Effector CD8-positive, alpha-beta T cell (primary cell): ENCODE data around the gene ELP2.
"Not testable (repeated sequence)": the region's sequence is repeated elsewhere in the genome, so short reads cannot be mapped to it uniquely, and the experiment has no call there.

ENCODE experiments used
- DNase-seq: peaks from one replicate; lab custom pipeline; 2025; lab: John Stamatoyannopoulos, UW

The ELP2 gene

DNA sequence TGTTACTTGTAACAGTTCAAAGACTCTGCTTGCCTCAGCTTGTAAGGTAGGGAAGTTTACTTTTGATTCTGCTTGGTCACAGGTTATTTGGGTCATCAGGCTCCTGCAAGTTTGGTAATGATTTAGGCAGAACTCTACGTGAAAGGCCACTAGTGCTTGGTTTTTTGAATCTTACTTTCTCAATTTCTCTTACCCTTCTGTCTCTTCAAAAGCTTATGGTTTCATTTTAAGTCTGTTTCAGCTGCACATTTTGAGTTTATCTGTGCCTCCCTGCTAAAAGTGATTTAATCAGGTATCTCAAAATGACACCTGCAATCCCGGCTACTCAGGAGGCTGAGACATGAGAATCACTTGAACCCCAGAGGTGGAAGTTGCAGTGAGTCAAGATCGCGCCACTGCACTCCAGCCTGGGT, 31.3 kb downstream of the ELP2 start:
- DNase-seq: no peak

DNA sequence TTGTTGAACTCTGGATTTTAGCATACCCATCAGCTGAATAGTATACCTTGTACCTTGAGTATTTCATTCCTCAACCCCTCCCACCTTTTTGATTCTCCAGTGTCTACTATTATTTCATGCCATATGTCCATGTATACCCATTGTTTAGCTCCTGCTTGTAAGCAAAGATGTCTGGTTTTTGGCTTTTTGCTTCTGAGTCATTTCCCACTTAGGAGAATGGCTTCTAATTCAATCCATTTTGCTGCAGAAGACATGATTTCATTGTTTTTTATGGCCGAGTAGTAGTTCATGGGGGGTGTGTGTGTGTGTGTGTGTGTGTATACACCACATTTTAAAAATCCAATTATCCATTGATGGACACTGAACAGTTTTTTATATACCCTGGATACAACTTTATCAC, 33.3 kb downstream of the ELP2 start:
- DNase-seq: no peak

DNA sequence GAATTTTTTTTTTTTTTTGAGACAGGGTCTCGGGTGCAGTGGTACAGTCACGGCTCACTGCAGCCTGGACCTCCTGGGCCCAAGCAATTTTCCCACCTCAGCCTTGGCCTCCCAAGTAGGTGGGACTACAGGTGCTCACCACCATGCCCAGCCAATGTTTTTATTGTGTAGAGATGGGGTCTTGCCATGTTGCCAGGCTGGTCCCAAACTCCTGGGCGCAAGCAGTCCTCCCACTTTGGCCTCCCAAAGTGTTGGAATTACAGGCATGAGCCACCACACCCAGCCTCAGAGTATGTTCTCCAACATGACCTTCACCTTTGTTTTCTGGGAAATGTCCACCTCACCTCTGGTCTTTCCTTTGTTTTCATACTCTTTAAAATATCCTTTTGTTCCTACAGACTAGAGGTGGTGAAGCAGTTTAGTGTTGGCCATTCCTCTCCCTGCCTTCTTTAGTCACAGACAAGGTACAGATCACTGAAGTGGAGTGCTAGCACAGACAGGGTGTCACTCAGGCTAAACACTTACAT, 38.1 kb downstream of the ELP2 start:
- DNase-seq: no peak

DNA sequence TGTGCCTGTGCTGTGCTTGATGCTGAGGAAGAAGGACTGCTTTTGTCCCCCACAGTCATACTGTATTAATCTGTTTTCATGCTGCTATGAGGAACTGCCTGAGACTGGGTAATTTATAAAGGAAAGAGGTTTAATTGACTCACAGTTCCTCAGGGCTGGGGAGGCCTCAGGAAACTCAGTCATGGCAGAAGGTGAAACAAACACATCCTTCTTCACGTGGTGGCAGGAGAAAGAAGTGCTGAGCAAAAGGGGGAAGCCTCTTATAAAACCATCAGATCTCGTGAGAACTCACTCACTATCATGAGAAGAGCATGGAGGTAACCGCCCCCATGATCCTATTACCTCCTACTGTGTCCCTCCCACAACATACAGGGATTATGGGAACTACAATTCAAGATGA, 38.6 kb downstream of the ELP2 start:
- DNase-seq: not testable (repeated sequence)

DNA sequence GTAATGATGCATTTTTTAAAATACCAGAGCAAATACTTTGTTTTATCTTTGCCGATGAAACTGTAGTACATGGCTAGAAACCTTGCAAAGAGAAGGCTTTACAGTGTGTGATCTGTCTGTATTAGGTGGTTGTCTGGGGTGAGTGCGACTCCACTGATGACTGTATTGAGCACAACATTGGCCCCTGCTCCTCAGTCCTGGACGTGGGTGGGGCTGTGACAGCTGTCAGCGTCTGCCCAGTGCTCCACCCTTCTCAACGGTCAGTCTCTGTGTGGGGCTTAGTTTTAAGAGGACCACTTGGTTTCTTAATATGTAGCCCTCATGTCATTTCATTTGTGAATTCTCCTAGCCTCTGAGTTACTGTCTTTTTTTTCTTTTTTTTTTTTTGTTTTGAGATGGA, 40.2 kb downstream of the ELP2 start:
- no peak for DNase-seq

DNA sequence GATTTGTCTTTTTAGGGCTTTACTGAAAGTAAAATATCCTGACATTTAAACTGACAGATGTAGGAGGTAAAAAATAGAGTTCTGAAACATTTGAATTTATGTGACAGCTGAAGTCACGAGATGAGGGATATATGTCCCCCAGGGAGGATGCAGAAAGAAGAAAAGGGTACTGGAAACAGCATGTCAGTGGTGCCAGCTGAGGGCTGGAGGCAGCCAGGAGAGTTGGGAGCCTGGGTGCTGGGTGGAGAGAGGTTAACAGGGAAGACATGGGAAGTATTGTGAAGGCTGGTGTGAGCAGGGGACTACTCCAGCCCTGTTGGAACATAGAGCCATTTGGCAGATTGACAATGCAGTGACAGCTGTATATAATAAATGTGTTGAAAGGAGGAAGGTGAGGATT, 45.8 kb downstream of the ELP2 start:
- DNase-seq: no peak

DNA sequence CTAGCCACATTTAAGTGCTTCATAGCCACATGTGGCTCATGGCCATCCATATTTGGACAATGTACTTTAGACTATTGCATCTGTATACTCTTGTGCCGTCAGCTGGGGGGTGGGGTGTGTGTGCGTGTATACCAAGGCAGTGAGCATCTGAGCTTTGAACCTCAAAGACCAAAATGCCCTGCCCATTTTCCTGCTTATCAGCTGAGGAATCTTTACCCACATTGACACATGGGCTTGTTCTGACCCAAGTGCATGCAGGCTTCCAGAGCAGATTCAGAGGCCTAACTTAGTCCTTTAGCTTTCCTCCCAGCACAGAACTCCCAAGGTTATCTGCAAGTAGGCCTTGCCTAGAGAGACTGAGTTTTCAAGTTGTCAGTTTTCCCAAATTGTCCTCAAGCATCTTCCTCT, 46.5 kb downstream of the ELP2 start:
- DNase-seq: no peak

DNA sequence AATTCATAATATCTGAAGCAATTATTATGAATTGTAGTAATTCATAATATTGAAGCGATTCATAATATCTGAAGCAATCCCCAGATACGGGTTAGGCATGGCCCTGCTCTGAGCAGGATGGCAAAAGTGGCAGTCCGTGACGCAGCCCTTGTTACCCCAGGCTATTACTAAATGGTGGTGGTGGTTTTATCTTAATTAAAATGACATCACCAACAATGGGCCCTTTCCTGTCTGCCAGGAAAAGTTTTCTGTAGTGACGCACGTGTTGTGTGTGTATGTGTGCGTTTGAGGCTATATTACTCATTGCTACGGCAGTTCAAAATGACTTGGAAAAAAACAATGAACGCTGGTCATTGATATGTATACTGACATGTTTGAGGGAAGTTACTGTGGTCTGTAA, 47.0 kb downstream of the ELP2 start:
- no peak for DNase-seq

DNA sequence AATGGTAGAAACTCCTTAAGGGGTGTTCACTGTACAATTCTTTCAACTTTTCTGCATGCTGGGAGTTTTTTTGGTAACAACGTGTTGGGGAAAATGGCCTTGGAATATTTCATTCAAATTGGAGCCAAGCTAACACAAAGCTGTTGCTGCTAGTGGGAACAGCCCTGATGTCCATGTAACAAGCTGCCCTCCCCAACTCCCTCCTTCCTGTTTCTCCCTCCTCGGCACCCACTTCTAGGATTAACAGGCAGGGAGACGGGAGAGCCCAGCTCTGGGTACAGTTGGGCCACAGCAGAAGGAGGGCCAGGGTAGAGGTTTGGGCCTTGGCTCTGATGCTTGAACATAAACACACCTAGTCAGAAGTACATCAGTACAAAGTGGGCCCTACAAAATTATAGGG, 48.2 kb downstream of the ELP2 start:
- no peak for DNase-seq

DNA sequence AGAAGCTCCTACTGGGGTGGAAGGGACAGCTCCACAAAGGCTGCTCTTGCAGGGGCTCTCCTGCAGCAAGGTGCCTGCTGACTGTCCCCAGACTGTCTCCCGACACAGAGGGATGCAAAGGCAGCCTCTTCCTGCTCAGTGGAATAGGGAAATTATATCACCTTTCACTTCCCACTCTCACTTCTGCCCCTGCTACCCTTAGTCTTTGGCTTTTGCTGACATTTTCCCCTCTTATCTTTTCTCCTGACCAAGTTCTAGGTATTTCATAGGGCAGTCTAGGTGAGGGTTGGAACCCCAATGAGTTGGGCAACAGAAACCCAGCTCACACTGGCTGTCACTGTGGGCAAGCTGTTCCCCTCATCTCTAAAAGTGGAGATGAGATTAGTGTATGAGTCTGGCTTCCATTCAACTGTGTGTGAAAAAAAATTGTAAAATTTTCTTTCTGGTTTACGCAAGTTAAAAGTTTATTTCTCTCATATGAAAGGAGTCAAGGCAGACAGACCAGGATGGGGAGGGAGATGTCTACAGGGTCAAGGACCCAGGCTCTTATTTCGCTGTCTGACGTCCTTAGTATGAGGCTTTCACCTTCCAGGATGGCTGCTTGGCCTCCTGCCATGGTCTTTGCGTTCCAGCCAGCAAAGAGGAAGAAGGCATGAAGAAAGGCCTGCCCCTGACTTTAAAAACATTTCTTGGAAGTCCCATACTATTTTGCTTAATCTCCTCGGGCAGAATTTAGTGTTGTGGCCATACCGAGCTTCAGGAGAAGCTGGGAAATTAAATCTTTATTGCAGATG, 50.1 kb downstream of the ELP2 start:
- DNase-seq: no peak

DNA sequence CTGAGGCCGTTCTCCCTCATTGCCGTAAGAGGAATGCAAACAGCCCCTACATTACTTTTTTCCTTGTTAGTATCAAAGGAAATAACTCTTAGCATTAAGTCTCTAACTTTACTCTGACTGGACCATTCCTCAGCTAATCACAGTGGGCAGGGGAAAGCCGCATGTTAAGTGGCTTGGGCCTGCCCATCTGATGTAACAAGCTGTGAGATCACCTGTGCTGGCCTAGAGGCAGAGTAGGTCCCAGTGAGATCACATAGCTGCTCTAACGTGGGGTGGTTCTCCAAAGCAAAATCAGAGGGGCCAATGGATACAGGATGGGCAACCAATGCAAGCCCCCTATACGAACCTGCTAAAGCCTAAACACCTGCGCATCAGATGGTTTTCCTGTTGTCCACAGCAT, 51.7 kb downstream of the ELP2 start:
- DNase-seq: no peak

DNA sequence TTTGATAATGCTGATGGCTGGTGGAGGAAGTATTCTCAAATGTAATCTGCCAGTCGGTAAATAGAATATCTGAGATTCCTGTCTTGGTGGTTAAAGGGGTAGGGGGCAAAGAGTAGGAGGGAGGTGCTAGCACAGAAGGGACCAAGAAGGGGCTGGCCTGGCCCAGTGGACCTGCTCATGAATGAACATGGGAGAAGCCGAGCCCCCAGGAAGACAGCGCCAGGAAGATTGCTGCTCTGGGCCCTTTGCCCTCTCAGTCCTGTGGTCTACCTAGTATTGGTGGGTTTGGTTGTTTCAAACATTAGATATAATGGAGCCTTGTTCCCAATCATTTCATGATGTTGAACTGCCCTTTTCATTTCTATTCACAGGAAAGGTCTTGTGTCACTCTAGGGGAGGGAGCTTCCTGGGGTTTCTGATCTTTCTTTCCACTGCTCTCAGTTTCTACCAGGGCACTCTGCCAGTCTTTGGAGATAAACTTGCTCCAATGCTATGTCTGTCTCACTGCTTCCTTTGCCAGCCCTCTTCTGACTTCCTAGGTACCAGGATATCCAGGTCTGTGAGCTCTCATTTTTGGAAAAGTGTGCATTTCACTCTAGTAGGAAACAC, 52.3 kb downstream of the ELP2 start:
- no peak for DNase-seq

DNA sequence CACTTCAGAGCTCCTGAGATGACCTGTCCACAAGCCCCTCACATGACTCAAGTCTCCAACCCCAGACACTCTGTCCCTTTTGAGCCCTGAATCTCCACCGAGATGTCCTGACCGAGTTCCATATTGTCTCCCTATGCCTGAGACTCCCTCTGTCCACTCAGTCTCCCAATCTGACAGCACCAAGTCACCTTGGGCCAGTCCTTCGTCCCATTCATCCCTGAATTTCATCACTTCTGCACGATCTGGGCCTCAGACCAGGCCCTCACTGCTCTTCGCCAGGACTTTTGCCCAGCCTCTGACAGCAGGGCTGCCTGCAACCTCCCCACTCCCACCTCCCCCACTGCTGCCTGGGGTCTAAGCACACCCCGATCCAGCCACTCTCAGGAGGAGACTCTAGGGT, 53.3 kb downstream of the ELP2 start:
- no peak for DNase-seq

DNA sequence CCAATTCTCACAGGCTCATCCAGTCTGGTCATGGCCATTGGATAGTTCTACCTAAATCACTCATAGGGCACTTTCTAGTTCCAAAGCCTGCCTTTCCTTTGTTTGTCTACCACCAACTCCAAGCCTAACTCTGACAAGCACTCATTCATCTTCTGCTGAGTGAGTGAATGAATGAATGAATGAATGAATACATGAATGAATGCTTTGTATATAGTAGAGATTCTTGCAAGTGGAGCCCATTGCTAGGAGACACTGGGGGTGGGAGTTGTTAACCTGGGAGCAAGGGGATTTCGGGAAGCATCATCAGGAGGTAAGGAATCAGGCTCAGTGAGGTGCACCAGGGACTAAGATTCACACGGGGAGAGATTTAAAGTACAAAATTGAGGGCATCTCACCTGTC, 54.3 kb downstream of the ELP2 start:
- DNase-seq: no peak

DNA sequence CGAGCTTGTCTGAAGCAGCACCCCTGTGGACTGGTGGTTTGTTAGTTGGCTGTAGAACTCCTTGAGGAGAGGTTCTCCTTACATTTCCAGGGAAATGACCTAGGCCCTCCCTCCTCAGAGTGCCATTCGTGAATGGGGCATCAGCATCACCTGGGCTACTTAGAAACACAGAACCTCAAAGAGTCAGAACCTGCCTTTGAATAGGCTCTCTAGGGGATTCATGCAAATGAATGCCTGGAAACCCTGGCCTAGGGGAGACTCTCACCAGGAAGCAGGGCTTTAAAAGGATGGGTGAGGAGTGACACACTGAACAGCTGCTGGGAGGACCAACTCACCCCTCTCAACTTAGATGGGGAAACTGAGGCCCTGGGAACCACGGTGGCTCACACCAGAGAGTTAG, 55.5 kb downstream of the ELP2 start:
- no peak for DNase-seq

DNA sequence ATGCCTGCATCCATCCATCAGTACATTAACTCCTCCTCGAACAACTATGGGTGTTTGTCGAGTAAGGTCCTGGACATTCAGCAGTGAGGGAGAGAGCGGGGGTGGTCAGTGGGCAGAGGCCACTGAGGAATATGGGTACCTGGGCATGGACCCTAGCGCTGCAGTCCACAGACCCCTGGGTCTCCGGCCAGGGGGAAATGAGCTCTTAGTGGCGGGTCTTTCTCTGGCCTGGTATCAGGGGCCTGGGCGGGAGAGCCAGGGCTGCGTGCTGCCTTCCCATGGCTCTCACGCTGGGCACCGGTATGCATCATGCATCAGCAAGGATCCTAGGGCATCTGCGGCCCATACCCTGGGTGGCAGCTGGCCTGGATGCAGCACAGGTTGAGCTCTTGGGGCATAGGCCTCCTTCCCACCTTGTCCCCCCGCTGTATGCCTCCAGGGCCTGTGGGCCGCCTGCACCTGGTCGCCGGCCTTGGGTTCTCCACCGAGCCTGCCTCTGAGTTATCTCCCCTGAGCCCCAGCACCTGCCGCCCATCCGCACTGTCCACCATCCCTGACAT, 56.3 kb downstream of the ELP2 start:
- DNase-seq: no peak

DNA sequence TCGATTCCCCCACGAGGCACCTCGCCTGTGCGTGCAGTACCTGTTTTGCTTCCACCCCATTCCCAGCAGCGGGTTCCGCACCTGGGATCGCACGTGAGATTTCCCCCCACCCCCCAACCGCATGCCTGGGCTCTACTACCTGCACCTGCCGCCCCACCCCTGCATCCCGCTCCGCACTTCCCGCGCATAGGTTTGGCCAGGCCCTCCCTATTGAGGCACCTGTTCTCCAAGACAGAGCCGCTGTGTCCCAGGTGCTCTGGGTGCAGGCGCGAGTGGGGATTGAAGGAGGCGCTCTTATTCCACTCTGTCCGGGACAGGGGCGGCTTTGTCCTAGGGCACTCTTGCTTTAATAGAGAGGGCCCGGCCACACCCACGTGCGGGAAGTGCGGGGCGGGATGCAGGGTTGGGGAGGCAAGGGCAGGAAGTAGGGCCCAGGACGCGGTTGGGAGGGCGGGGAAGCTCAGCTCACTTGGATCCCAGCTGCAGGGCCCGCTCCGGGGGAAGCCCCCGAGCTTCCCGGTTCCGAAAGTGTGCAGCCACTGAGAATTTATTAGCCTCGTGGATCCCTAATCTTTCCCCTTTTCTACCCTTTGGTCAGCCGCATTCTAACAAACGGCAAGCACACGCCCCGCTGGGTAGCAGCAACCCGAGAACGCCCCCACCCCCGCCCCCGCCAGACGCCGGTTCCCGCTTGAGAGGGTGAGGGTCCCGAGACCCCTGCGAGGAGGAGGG, 56.9 kb downstream of the ELP2 start:
- DNase-seq: no peak

DNA sequence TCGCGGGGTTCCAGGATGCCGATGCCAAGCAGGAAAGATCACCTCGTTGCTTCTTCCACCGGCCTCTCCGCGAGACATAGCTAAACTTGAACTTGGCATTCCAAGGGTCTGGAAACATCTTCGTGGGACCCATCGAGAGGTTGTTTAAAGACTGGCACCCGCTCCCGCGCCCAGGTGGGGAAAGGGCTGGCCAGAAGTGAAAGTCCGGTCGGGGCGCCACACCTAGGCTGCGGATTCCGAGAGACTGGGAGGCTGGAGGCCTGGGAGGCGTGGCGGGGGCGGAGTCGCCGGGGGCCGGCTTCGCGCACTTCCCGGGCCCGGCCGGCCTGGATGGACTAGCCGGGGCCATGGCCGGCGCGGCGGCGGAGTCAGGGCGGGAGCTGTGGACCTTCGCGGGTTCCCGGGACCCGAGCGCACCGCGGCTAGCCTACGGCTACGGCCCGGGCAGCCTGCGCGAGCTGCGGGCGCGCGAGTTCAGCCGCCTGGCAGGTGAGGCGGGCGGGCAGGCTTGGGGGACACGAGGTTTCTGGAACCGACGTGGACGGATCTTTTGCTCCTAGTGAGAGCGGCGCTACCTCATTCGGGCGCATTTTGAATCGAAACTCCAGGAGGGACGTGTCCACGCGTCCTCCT, 57.6 kb downstream of the ELP2 start, which contains the start of gene MOCOS:
TSS of gene MOCOS (plus strand) at position 305 of the 633 bp plus-strand sequence. CDS start at position 348, 43 bp downstream.
- DNase-seq: no peak

DNA sequence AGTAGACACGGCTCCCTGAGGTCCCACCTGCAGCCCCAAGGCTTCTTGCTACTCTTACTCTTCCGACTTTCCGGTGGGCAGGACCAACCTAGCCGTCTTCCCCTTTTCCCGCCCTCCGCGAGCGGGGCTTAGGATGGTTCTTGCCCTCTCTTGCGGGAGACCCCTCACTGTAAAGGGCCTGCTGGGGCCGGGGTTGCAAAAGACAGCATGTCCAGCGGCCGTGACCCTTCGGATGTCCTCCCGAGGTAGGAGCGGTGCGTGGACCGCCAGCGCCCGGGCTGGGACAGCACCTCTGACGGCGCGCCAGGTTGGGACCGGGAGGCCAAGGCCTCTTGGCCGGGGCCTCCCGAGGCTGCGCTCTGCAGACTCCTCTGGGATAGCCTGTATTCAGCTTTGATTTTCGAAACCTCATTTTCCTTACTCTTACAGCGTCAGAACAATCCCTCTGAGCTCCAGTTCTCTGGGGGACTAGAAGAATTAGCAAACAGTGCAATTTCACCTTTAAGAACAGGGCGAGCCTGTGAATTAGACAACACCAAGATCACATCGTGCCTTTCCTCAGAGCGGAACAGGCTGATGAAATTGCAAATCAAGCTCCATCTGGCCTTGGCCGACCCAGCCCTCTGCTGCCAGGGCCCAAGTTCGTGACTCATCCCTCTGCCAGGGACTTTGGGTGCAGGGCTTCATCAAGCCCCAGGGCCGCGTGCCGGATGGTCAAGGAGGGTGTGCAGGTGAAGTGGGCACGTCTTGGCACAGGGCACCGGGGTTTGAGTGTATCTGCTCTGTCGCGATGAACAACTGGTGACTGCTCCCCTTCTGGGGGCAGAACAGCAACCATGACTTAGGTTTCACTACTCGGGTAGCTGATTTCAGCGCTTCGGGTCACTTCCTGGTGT, 58.4 kb downstream of the ELP2 start:
- no peak for DNase-seq

DNA sequence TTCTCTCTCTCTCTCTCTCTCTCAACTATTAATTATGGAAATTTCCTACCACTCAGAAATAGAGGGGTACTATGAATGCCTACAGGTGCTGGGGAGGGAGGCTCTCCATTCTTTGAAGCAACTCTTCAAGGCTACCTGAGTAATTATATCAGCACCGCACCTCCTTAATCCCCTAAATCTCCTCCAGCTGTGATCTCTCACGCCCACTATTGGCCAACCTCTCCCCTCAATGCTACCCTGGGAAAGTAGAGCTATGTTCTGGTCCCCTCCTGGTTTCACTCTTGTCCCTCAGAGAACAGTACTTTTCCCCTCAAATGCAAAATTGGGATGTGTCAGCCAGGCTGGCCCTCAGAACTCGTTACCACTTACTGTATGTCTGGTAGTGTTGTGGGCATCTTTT, 59.2 kb downstream of the ELP2 start:
- DNase-seq: no peak

DNA sequence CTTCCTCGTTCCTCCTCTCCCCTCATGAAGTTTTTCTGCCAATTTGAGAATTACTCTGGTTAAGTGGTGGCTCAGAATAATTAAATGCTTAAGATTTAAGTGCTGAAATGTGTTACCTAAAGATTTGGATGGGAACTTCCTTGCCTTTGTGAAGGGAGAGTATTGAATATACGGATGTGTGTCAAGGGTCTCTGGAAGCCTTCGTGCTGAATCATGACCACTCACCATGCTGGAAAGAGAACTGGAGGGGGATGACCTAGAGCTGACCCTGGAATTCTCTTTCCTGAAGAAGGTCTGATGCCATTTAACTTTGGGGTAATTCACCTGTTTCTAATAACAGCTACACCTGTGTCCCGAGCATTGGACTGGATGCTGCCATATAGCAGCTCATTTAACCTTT, 59.8 kb downstream of the ELP2 start:
- DNase-seq: no peak
